DND-41 (cell line): ENCODE results near the gene INTS1.

ENCODE experiments used
- EZH2 ChIP-seq: IDR thresholded peaks from 3 replicates; pipeline ENCODE4 v1.6.1; 2012; ENCODE audit warnings: borderline replicate concordance, low read depth, mild to moderate bottlenecking, moderate library complexity, low read length, inconsistent platforms; ENCODE audit not compliant: severe bottlenecking
- TF ChIP-seq, protein P1 (sequence below): IDR thresholded peaks from 2 replicates; pipeline ENCODE4 v1.5.1; 2012; ENCODE audit warnings: borderline replicate concordance, low read length, moderate library complexity, mild to moderate bottlenecking; ENCODE audit not compliant: poor library complexity, severe bottlenecking; ENCODE audit errors: extremely low read depth

DNA sequence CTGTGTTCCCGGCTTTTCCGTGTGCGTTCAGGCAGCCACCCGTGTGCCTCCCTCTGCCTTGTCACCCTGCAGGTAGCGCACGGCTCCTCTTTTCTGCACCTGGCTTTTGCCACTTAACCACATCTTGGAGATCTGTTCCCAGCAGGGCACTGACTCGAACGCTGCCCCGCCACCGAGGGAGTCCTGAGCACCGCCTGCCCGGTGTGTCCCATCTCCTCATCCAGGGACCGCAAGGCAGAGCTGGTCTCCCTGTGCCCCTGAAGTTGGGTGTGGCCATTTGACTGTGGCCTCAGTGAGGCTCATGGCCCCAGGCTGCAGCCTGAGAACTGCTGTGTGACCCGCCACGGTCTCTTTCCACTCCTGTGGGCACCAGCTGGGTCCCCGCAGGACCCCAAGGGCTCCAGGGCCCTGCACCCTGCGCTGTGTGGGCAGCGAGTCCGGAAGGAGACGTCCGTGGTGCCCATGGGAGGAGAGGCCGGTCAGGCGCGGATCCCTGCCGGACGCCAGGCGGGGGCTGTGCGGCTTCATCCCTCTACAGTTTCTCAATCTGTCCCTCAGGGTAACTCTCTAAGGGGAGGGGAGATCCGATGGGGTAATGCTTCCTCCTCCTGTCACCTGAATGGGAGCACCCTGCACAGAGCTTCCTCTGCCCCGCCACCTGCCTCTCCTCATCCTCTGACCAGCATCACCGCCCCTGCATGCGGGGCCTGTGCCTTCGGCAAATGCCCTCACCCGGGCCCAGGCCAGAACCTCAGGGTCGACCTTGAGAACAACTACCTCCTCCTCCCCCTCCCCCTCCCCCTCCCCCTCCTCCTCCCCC lies 1.8 kb upstream of the INTS1 start:
- TF ChIP-seq, protein P1, sequence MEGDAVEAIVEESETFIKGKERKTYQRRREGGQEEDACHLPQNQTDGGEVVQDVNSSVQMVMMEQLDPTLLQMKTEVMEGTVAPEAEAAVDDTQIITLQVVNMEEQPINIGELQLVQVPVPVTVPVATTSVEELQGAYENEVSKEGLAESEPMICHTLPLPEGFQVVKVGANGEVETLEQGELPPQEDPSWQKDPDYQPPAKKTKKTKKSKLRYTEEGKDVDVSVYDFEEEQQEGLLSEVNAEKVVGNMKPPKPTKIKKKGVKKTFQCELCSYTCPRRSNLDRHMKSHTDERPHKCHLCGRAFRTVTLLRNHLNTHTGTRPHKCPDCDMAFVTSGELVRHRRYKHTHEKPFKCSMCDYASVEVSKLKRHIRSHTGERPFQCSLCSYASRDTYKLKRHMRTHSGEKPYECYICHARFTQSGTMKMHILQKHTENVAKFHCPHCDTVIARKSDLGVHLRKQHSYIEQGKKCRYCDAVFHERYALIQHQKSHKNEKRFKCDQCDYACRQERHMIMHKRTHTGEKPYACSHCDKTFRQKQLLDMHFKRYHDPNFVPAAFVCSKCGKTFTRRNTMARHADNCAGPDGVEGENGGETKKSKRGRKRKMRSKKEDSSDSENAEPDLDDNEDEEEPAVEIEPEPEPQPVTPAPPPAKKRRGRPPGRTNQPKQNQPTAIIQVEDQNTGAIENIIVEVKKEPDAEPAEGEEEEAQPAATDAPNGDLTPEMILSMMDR: no peak
- no peak for TF ChIP-seq EZH2
